Measurements from ENCODE around the gene TMEM247.
"Not testable (repeated sequence)": the region's sequence is repeated elsewhere in the genome, so short reads cannot be mapped to it uniquely, and the experiment has no call there.

TMEM247 gene

GRCh38 chr2:46470114-46470628, 9.2 kb upstream of the TMEM247 start:
- Histone ChIP-seq H3K4me3 (ENCODE audit: low read length) (no peak overlapping the region), H3K27me3 (ENCODE audit: control insufficient read depth, low read length) (no peaks in the 10 kb centered on the region), H3F3A (ENCODE audit: control insufficient read depth, insufficient read depth) (no peaks in the 10 kb centered on the region), H3K4me1 (ENCODE audit: control insufficient read depth, low read length) (peaks cover 3% of the 10 kb centered on the region; the same call in 1 of the 2 replicates), H4K20me1 (ENCODE audit: control insufficient read depth, insufficient read depth, low read depth, low read length) (no peaks in the 10 kb centered on the region), H3K79me2 (ENCODE audit: control insufficient read depth, low read length) (no peaks in the 10 kb centered on the region), H3K9me2 (replicated peaks; ENCODE audit: control insufficient read depth, low read length) (no peaks in the 10 kb centered on the region), H3K4me2 (ENCODE audit: low read length) (no peak overlapping the region), H3K27ac (ENCODE audit: low read depth, low read length) (no peak overlapping the region), H3K9me3 (ENCODE audit: control insufficient read depth, insufficient read depth, low read length) (no peaks in the 10 kb centered on the region), H3K36me3 (ENCODE audit: control insufficient read depth, low read length) (no peaks in the 10 kb centered on the region)
- TF ChIP-seq, protein P1, sequence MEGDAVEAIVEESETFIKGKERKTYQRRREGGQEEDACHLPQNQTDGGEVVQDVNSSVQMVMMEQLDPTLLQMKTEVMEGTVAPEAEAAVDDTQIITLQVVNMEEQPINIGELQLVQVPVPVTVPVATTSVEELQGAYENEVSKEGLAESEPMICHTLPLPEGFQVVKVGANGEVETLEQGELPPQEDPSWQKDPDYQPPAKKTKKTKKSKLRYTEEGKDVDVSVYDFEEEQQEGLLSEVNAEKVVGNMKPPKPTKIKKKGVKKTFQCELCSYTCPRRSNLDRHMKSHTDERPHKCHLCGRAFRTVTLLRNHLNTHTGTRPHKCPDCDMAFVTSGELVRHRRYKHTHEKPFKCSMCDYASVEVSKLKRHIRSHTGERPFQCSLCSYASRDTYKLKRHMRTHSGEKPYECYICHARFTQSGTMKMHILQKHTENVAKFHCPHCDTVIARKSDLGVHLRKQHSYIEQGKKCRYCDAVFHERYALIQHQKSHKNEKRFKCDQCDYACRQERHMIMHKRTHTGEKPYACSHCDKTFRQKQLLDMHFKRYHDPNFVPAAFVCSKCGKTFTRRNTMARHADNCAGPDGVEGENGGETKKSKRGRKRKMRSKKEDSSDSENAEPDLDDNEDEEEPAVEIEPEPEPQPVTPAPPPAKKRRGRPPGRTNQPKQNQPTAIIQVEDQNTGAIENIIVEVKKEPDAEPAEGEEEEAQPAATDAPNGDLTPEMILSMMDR (IDR thresholded peaks at IDR 0.05; ENCODE audit: low read depth, low read length, poor library complexity, severe bottlenecking): no peak
- TF ChIP-seq EZH2phosphoT487 (IDR thresholded peaks at IDR 0.05; ENCODE audit: borderline replicate concordance, low read length): no peak

GRCh38 chr2:46471019-46471583, 8.3 kb upstream of the TMEM247 start:
- Histone ChIP-seq H3K9me2 (replicated peaks; ENCODE audit: control insufficient read depth, low read length) (no peaks in the 10 kb centered on the region), H3K79me2 (ENCODE audit: control insufficient read depth, low read length) (no peaks in the 10 kb centered on the region), H3K4me3 (ENCODE audit: low read length) (no peak overlapping the region), H3K27ac (ENCODE audit: low read depth, low read length) (no peak overlapping the region), H3F3A (ENCODE audit: control insufficient read depth, insufficient read depth) (no peaks in the 10 kb centered on the region), H4K20me1 (ENCODE audit: control insufficient read depth, insufficient read depth, low read depth, low read length) (no peaks in the 10 kb centered on the region), H3K4me2 (ENCODE audit: low read length) (no peak overlapping the region), H3K36me3 (ENCODE audit: control insufficient read depth, low read length) (no peaks in the 10 kb centered on the region), H3K27me3 (ENCODE audit: control insufficient read depth, low read length) (no peaks in the 10 kb centered on the region), H3K4me1 (ENCODE audit: control insufficient read depth, low read length) (peaks cover 3% of the 10 kb centered on the region; the same call in 1 of the 2 replicates), H3K9me3 (ENCODE audit: control insufficient read depth, insufficient read depth, low read length) (no peaks in the 10 kb centered on the region)
- TF ChIP-seq, protein P1 (IDR thresholded peaks at IDR 0.05; ENCODE audit: low read depth, low read length, poor library complexity, severe bottlenecking): no peak
- no peak for TF ChIP-seq EZH2phosphoT487 (IDR thresholded peaks at IDR 0.05; ENCODE audit: borderline replicate concordance, low read length)

DNA sequence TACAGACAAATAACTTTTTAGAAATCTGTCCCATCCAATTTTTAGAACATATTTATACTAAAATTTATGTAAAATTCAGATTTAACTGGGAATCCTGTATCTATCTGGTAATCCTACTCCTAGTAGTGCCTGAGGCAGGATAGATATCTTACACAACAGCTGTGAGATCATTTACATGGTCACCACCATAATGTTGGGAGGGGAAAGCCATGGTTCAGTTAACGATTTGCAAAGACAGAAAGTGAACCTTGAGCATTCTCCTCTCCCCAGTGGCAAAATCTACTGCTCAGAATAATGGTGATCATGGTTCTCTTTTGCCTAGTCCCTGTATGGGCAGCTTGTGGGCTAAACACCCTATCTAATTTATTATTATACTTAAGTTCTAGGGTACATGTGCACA, 7.7 kb upstream of the TMEM247 start:
- no peaks in the 10 kb centered on the region for H3K79me2 ChIP-seq (ENCODE audit: control insufficient read depth, low read length)
- no peaks in the 10 kb centered on the region for H4K20me1 ChIP-seq (ENCODE audit: control insufficient read depth, insufficient read depth, low read depth, low read length)
- no peak overlapping the region for H3K4me2 ChIP-seq (ENCODE audit: low read length)
- no peaks in the 10 kb centered on the region for H3K27me3 ChIP-seq (ENCODE audit: control insufficient read depth, low read length)
- no peaks in the 10 kb centered on the region for H3K36me3 ChIP-seq (ENCODE audit: control insufficient read depth, low read length)
- no peak overlapping the region for H3K4me3 ChIP-seq (ENCODE audit: low read length)
- H3K9me2 ChIP-seq (replicated peaks; ENCODE audit: control insufficient read depth, low read length): no peaks in the 10 kb centered on the region
- peaks cover 2% of the 10 kb centered on the region; the same call in 1 of the 2 replicates for H3K4me1 ChIP-seq (ENCODE audit: control insufficient read depth, low read length)
- TF ChIP-seq, protein P1 (IDR thresholded peaks at IDR 0.05; ENCODE audit: low read depth, low read length, poor library complexity, severe bottlenecking): no peak
- no peak for TF ChIP-seq EZH2phosphoT487 (IDR thresholded peaks at IDR 0.05; ENCODE audit: borderline replicate concordance, low read length)
- H3F3A ChIP-seq (ENCODE audit: control insufficient read depth, insufficient read depth): no peaks in the 10 kb centered on the region
- H3K9me3 ChIP-seq (ENCODE audit: control insufficient read depth, insufficient read depth, low read length): no peaks in the 10 kb centered on the region
- no peak overlapping the region for H3K27ac ChIP-seq (ENCODE audit: low read depth, low read length)

- H4K20me1 ChIP-seq (ENCODE audit: control insufficient read depth, insufficient read depth, low read depth, low read length); H3F3A ChIP-seq (ENCODE audit: control insufficient read depth, insufficient read depth); H3K79me2 ChIP-seq (ENCODE audit: control insufficient read depth, low read length): not testable (repeated sequence)
These were observed 7.2 kb upstream of the TMEM247 start for GRCh38 chr2:46472165-46472564.

DNA sequence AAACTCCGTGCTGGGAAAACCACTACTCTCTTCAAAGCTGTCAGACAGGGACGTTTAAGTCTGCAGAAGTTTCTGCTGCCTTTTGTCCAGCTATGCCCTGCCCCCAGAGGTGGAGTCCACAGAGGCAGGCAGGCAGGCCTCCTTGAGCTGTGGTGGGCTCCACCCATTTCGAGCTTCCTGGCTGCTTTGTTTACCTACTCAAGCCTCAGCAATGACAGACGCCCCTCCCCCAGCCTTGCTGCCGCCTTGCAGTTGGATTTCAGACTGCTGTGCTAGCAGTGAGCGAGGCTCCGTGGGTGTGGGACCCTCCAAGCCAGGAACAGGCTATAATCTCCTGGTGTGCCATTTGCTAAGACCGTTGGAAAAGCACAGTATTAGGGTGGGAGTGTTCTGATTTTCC, 1.9 kb upstream of the TMEM247 start:
- not testable (repeated sequence) for H3K36me3 ChIP-seq (ENCODE audit: control insufficient read depth, low read length); H3K79me2 ChIP-seq (ENCODE audit: control insufficient read depth, low read length); H3K9me3 ChIP-seq (ENCODE audit: control insufficient read depth, insufficient read depth, low read length); H3K27me3 ChIP-seq (ENCODE audit: control insufficient read depth, low read length); H3K4me3 ChIP-seq (ENCODE audit: low read length); H4K20me1 ChIP-seq (ENCODE audit: control insufficient read depth, insufficient read depth, low read depth, low read length); H3K9me2 ChIP-seq (replicated peaks; ENCODE audit: control insufficient read depth, low read length); H3K4me2 ChIP-seq (ENCODE audit: low read length); H3F3A ChIP-seq (ENCODE audit: control insufficient read depth, insufficient read depth); H3K27ac ChIP-seq (ENCODE audit: low read depth, low read length)
- peaks cover 12% of the 10 kb centered on the region for H3K4me1 ChIP-seq (ENCODE audit: control insufficient read depth, low read length)

More at GRCh38 chr2:46472165-46472564, 7.2 kb upstream of the TMEM247 start:
- H3K27me3 ChIP-seq (ENCODE audit: control insufficient read depth, low read length); H3K9me3 ChIP-seq (ENCODE audit: control insufficient read depth, insufficient read depth, low read length); H3K4me3 ChIP-seq (ENCODE audit: low read length); H3K27ac ChIP-seq (ENCODE audit: low read depth, low read length); H3K4me1 ChIP-seq (ENCODE audit: control insufficient read depth, low read length); H3K36me3 ChIP-seq (ENCODE audit: control insufficient read depth, low read length); H3K9me2 ChIP-seq (replicated peaks; ENCODE audit: control insufficient read depth, low read length); H3K4me2 ChIP-seq (ENCODE audit: low read length): not testable (repeated sequence)

Measured in DOHH2 (cell line).